ENCODE data around the gene PBX1.

The PBX1 gene

GRCh38 chr1:164767752-164768402 lies 208.9 kb downstream of the PBX1 start:
- no peak for DNase-seq

DNA sequence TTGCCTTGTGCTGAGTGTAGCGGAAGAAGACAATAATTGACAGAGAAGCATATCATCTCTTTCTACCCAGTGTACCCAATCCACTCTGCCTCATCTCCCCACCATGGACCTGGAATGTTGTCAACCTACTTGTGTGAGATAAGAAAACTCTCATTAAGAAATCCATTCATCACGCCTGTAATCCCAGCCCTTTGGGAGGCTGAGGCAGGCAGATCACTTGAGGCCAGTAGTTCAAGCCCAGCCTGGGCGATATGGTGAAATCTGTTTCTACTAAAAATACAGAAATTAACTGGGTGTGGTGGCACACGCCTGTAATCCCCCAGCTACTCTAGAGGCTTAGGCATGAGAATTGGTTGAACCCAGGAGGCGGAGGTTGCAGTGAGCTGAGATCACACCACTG lies 209.6 kb downstream of the PBX1 start:
- DNase-seq = no peak

DNA sequence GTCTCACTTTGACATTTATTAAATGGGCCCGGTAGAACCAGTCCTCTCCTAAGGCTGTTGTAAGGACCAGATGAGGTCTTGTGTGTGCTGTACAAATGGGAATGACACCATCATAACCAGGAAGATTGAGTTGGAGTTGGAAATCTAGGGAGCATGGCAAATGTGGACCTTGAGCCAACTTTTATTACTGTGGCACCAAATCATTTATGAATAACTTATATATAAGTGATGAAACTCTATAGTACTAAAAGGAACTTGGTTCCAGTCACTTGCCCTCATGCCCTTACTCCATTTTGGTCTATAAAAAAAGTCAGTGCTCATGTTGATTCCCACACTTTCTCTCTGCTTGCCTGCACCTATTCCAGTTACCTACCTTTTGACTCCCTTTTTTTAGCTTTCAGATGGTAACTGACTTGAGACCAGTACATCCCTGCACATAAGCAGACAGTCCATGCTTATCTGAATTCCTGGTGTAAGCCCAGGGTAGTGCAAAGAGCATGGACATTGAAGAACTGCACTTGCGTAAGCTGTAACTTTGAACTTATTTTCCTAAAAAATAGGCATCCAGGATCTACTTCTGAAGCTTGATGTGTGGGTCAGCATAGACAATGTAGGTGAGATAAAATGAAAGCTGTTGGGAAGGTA lies 210.6 kb downstream of the PBX1 start:
- no peak for DNase-seq

- DNase-seq = no peak
Measured at GRCh38 chr1:164770131-164770529, 211.1 kb downstream of the PBX1 start.

GRCh38 chr1:164771041-164771618 lies 212.1 kb downstream of the PBX1 start:
- DNase-seq = no peak

DNA sequence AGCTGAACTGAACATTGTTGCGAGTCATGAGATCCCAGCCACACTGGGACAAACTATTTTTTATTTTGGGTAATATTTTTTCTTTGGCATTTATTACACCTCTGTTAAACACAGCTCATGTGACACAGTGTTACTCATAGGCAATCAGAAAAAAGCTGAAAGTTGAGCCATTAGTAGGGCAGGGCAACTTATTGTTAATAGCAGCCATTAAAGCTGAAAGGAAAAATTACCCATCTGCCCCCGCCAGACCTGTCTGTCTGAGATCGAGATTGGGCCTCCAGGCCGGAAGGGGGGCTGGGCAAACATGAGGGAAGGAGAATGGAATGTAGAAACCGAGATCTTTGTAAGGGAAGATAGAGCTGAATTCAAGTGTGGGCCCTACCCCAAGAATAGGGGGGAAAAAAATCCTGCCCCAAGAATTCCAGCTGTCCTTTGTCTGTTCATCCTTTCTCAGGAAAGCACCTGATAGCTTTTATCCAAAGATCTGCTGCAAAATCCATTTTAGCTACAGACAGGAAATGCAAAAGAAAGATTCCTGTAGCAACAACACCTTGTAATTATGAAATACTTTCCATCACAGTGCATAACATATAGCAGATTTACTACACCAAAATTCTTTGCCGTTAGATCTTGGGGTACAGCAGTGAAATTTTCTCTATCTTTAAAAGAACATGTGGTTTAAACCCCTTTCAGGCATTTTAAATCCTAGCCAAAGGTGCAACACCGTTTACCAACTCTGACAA lies 212.8 kb downstream of the PBX1 start:
- DNase-seq = no peak

DNA sequence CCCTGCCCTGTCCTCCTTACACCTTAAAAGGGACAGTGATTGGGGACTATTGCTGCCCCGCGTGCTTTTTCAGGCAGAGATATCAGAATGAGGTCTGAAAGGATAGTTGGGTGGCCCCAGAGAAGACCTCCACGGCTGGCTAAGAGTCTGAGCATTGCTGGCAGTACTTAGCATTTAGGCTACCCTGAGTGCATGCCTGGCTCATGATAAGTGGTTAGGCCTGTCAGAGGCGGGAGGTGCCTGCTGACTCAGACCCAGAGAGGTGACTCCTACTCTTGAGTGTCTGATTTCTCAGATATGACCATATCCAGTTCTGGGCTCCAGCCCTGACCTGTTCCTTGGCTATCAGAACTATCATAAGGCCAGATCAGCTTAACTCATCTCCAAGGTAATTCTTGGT lies 213.7 kb downstream of the PBX1 start:
- no peak for DNase-seq

DNA sequence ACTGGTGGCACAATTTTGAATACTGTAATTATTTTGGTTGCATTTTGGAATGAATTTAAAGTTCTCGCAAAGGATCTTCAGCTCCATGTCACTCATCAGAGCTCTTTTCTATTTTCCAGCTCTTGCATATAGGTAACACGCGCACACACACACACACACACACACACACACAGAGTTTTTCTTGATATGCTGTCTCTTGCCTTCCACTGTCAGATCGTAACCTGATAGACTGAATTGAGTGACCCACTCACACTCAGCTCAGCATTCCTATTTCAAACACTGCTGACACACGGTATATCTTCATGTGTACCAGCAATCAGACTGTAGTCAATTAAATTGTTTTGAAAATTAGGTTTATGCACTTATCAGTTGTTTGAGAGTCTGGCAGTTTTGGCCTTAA lies 214.1 kb downstream of the PBX1 start:
- DNase-seq = no peak

- no peak for DNase-seq
Measured at GRCh38 chr1:164774413-164774812, 215.4 kb downstream of the PBX1 start.

DNA sequence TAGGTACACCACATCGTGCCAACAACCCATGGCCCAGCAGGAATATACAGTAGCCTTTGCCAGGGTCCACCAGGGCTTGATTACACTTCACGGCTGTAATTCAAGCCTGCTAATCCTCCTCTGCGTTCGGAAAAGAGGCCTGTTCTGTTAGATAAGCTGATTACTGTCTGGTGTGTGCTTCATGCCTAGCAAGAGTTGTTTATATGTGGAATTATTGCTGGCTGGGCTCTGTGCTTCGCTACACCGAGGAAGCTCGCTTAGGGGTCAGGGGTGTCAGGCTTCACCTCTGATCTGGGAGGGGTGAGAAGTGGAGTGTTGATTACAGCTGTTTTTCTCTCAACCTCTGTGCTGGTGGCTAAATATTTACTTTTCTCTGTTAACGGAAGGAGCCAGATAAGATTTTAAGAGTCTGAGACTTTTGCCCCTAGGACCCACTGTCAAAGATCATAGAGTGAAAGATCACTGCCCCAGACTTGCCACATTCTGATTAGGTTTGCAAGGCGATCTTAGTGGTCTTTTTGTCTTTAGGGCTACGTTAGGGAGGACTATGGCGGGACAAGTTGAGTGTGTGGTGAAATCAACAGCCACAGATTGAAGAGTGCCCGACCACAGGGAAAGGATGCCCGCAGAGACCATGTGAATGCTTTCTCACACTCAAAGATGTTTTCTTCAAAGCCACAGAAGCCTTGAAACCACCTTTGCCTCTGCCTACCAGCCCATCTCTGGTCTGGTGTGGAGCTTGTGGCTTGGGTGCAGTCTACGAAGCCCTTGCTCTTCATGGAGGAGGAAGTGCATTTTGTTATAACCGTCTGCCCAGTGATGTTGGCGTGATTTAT lies 216.1 kb downstream of the PBX1 start:
- DNase-seq = peak; percentile 81

DNA sequence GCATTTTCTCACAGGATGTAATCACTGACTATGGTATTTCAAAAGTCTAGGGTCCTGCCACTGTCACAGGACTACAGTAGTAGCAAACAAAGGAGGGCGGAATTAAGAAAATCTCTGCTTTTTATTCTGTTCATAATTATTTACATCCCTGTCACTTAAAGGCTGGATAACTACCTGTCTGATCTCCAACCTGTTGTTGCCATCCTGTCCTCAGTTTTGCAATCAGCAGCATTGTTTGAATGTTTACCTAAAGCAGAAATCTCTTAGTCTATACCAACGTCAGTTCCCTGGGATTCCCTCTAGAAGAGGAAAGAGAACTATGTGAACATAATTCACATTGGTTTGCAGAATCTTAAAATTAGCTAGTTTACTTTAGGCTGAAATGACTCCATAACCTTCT lies 218.5 kb downstream of the PBX1 start:
- DNase-seq = no peak

DNA sequence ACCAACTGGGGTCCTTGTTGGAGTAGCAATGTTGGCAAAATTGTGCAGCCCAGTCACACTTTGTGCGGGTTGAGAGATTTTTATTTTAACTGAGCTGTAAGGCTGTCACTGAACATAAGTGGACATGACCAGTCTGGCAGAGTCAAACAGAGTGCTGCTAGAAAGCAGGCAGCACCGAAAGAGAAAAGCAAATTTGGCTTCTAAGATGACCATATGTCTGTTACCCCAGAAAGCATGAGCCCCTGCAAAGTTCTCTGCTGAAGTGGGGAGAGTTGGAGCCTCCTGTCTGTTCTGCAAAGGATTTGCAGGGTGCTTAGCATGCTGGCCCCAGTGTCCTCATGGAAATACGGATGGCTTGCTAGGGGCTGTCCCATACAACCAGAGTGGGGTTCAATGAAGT lies 220.4 kb downstream of the PBX1 start:
- no peak for DNase-seq

DNA sequence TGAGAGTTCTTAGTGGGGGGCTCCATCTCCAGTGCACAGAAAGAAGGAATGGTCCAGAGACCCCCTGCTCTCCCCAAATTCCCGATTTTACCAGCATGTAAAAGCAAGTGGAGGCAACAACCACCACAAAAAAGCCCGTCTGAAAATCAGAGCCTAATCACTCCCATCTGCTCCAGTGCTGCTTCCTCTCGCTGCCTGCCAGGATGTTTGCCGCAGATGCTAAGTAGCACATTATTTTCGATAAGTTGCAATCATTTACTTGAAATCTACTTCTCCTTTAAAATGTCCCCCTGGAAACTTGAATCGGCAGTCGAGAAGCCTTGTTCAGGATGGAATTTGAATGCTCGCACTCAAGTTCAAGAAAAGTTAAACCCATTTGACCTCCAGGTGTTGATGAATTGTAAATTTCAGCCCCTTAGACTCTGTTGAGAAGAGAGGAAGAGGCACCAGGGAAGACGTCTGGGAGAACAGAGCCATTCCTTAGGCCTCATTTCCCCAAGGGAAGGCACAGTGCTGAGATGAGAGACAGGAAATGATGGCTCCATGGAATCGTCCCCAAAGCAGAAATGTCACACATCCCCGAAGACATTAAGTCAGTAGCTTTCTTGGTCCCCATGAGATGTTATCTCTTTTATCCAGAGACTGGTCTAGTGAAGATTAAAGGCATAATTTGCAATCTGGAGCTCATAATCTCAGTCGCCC lies 221.3 kb downstream of the PBX1 start:
- no peak for DNase-seq

- no peak for DNase-seq
Measured at GRCh38 chr1:164780863-164781262, 221.9 kb downstream of the PBX1 start.

- no peak for DNase-seq
Measured at GRCh38 chr1:164781972-164782371, 223.0 kb downstream of the PBX1 start.

DNA sequence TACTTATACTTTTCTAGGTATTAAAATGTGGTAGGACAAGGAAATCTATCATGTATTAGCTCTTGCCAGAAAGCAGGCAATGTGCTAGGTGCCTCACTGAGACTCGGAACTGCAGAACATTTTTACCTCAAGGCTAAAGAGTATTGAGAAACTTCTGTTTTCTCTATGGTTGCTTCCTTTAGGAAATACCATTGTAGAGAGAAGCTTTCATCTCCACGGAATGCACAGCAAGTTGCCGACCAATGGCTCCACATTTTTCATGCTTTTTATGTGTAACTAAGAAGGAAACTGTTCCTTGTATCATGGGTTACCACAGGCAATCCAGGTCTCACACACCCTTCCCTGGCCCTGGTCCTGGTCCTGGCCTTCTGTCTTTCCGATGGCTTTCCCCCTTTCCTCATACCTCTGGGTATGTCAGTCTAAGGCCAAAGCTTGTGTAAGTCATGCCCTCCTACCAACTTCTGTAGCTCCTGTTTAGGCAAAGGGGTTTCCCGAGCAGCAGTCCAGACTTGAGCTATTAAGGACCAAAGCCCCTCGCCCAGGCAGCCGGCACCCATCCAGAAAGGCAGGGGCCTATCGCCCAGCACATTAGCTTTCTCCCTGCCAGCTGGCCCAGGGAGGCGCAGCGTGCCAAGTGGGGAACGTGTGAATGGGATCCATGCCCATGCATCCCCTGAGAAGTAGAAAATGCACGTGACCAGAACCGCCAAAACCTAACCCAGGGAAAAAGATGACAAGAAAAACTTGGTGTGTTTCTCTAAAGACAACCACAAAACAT lies 225.0 kb downstream of the PBX1 start:
- DNase-seq = no peak

- DNase-seq = no peak
Measured at GRCh38 chr1:164784960-164785359, 226.0 kb downstream of the PBX1 start.

GRCh38 chr1:164785841-164786534 lies 227.0 kb downstream of the PBX1 start:
- DNase-seq = no peak

- DNase-seq = peak; percentile 88
Measured at GRCh38 chr1:164786980-164787833, 228.2 kb downstream of the PBX1 start.

DNA sequence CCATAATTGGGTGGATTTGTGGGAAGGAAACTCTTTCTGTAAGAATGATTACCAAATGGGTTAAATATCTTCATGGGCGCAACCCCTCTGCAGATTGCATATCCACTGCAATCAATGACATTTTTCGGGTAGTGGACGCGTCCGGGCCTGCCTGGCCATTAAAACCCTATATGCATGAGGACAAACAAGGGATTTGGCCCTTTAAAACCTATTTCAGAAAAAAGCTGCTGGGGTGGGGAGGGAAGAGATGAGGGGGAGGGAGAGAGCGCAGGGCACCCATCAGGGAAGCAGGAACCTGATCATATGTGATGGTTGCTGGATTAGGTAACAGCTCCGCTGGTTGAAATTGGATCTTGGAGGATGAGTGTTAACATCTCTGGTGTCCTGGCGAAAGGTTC lies 228.8 kb downstream of the PBX1 start:
- no peak for DNase-seq
